ENCODE measurements around the gene MAP1A.

MAP1A gene

DNA sequence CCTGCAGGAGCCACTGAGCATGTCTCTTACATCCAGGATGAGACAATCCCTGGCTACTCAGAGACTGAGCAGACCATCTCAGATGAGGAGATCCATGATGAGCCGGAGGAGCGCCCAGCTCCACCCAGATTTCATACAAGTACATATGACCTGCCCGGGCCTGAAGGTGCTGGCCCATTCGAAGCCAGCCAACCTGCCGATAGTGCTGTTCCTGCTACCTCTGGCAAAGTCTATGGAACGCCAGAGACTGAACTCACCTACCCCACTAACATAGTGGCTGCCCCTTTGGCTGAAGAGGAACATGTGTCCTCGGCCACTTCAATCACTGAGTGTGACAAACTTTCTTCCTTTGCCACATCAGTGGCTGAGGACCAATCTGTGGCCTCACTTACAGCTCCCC lies 6.2 kb downstream of the MAP1A start:
- Histone ChIP-seq H3K36me3 (replicated peaks; ENCODE audit: insufficient read depth, low read length) (no peaks in the 10 kb centered on the region), H3K79me2 (ENCODE audit: low read length) (no peaks in the 10 kb centered on the region), H3K9me3 (replicated peaks; ENCODE audit: insufficient read depth, low read length) (no peaks in the 10 kb centered on the region), H3K27ac (ENCODE audit: low read length) (no peak overlapping the region), H3K9ac (ENCODE audit: low read length) (no peak overlapping the region), H4K20me1 (ENCODE audit: insufficient read depth, low read length) (no peaks in the 10 kb centered on the region), H3K4me2 (ENCODE audit: low read depth, low read length) (no peak overlapping the region), H2AFZ (ENCODE audit: low read length) (no peak overlapping the region), H3K27me3 (replicated peaks; ENCODE audit: insufficient read depth, low read length) (peaks cover 4% of the 10 kb centered on the region; the same call in 1 of the 2 replicates), H3F3A (ENCODE audit: insufficient read depth, low read length) (no peaks in the 10 kb centered on the region), H3K4me1 (ENCODE audit: low read length) (peaks cover 11% of the 10 kb centered on the region), H3K4me3 (ENCODE audit: low read length) (no peak overlapping the region), H3K9me2 (replicated peaks; ENCODE audit: insufficient read depth, low read length) (no peaks in the 10 kb centered on the region)
- TF ChIP-seq, protein P1, sequence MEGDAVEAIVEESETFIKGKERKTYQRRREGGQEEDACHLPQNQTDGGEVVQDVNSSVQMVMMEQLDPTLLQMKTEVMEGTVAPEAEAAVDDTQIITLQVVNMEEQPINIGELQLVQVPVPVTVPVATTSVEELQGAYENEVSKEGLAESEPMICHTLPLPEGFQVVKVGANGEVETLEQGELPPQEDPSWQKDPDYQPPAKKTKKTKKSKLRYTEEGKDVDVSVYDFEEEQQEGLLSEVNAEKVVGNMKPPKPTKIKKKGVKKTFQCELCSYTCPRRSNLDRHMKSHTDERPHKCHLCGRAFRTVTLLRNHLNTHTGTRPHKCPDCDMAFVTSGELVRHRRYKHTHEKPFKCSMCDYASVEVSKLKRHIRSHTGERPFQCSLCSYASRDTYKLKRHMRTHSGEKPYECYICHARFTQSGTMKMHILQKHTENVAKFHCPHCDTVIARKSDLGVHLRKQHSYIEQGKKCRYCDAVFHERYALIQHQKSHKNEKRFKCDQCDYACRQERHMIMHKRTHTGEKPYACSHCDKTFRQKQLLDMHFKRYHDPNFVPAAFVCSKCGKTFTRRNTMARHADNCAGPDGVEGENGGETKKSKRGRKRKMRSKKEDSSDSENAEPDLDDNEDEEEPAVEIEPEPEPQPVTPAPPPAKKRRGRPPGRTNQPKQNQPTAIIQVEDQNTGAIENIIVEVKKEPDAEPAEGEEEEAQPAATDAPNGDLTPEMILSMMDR (IDR thresholded peaks at IDR 0.05; ENCODE audit: low read length), result no peak
- TF ChIP-seq EZH2phosphoT487 (IDR thresholded peaks at IDR 0.05; ENCODE audit: low read length) (no peak), EZH2 (optimal IDR thresholded peaks at IDR 0.05; ENCODE audit: low read depth, low read length) (no peak)
- DNase-seq, result no peak

DNA sequence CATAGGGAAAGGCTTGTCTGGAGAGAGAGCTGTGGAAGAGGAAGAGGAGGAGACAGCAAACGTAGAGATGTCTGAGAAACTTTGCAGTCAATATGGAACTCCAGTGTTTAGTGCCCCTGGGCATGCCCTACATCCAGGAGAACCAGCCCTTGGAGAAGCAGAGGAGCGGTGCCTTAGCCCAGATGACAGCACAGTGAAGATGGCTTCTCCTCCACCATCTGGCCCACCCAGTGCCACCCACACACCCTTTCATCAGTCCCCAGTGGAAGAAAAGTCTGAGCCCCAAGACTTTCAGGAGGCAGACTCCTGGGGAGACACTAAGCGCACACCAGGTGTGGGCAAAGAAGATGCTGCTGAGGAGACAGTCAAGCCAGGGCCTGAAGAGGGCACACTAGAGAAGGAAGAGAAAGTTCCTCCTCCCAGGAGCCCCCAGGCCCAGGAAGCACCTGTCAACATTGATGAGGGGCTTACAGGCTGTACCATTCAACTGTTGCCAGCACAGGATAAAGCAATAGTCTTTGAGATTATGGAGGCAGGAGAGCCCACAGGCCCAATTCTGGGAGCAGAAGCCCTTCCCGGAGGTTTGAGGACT lies 6.9 kb downstream of the MAP1A start:
- Histone ChIP-seq H3K4me1 (ENCODE audit: low read length) (peaks cover 11% of the 10 kb centered on the region), H3K4me3 (ENCODE audit: low read length) (no peak overlapping the region), H4K20me1 (ENCODE audit: insufficient read depth, low read length) (no peaks in the 10 kb centered on the region), H3K27me3 (replicated peaks; ENCODE audit: insufficient read depth, low read length) (no peaks in the 10 kb centered on the region; the same call in 1 of the 2 replicates), H3K4me2 (ENCODE audit: low read depth, low read length) (no peak overlapping the region), H3K9me3 (replicated peaks; ENCODE audit: insufficient read depth, low read length) (no peaks in the 10 kb centered on the region), H3K27ac (ENCODE audit: low read length) (no peak overlapping the region), H2AFZ (ENCODE audit: low read length) (peak overlapping the region; percentile 41; the same call in 1 of the 2 replicates), H3K36me3 (replicated peaks; ENCODE audit: insufficient read depth, low read length) (no peaks in the 10 kb centered on the region), H3F3A (ENCODE audit: insufficient read depth, low read length) (no peaks in the 10 kb centered on the region), H3K79me2 (ENCODE audit: low read length) (no peaks in the 10 kb centered on the region), H3K9ac (ENCODE audit: low read length) (no peak overlapping the region), H3K9me2 (replicated peaks; ENCODE audit: insufficient read depth, low read length) (no peaks in the 10 kb centered on the region)
- peak; percentile 36 for DNase-seq
- TF ChIP-seq, protein P1 (IDR thresholded peaks at IDR 0.05; ENCODE audit: low read length), result peak; percentile 28
- no peak for TF ChIP-seq EZH2 (optimal IDR thresholded peaks at IDR 0.05; ENCODE audit: low read depth, low read length)
- TF ChIP-seq EZH2phosphoT487 (IDR thresholded peaks at IDR 0.05; ENCODE audit: low read length), result no peak

DNA sequence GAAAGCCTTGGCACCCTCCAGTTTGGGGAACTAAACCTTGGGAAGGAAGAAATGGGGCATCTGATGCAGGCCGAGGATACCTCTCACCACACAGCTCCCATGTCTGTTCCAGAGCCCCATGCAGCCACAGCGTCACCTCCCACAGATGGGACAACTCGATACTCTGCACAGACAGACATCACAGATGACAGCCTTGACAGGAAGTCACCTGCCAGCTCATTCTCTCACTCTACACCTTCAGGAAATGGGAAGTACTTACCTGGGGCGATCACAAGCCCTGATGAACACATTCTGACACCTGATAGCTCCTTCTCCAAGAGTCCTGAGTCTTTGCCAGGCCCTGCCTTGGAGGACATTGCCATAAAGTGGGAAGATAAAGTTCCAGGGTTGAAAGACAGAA lies 7.7 kb downstream of the MAP1A start:
- peak overlapping the region; percentile 41; the same call in 1 of the 2 replicates for H2AFZ ChIP-seq (ENCODE audit: low read length)
- no peaks in the 10 kb centered on the region for H3K79me2 ChIP-seq (ENCODE audit: low read length)
- no peaks in the 10 kb centered on the region for H3F3A ChIP-seq (ENCODE audit: insufficient read depth, low read length)
- H3K27ac ChIP-seq (ENCODE audit: low read length), result no peak overlapping the region
- H3K4me1 ChIP-seq (ENCODE audit: low read length), result peaks cover 11% of the 10 kb centered on the region
- H3K9me2 ChIP-seq (replicated peaks; ENCODE audit: insufficient read depth, low read length), result no peaks in the 10 kb centered on the region
- H3K4me2 ChIP-seq (ENCODE audit: low read depth, low read length), result peak overlapping the region; percentile 28; the same call in 1 of the 2 replicates
- H3K9me3 ChIP-seq (replicated peaks; ENCODE audit: insufficient read depth, low read length), result no peaks in the 10 kb centered on the region
- H3K4me3 ChIP-seq (ENCODE audit: low read length), result no peak overlapping the region
- no peaks in the 10 kb centered on the region for H4K20me1 ChIP-seq (ENCODE audit: insufficient read depth, low read length)
- no peak overlapping the region for H3K9ac ChIP-seq (ENCODE audit: low read length)
- TF ChIP-seq EZH2phosphoT487 (IDR thresholded peaks at IDR 0.05; ENCODE audit: low read length), result no peak
- no peak for TF ChIP-seq EZH2 (optimal IDR thresholded peaks at IDR 0.05; ENCODE audit: low read depth, low read length)
- TF ChIP-seq, protein P1 (IDR thresholded peaks at IDR 0.05; ENCODE audit: low read length), result no peak
- DNase-seq, result no peak
- no peaks in the 10 kb centered on the region; the same call in 1 of the 2 replicates for H3K27me3 ChIP-seq (replicated peaks; ENCODE audit: insufficient read depth, low read length)
- no peaks in the 10 kb centered on the region for H3K36me3 ChIP-seq (replicated peaks; ENCODE audit: insufficient read depth, low read length)
